ENCODE data around the gene OTOA.
"Not testable (repeated sequence)": the region's sequence is repeated elsewhere in the genome, so short reads cannot be mapped to it uniquely, and the experiment has no call there.

Gene OTOA

GRCh38 chr16:21727344-21727743, 63.6 kb downstream of the OTOA start:
- DNase-seq: no peak

- not testable (repeated sequence) for DNase-seq
Measured at GRCh38 chr16:21731233-21731632, 67.5 kb downstream of the OTOA start.

GRCh38 chr16:21740637-21741036, 76.9 kb downstream of the OTOA start:
- not testable (repeated sequence) for DNase-seq

GRCh38 chr16:21756192-21757079, 92.7 kb downstream of the OTOA start:
- DNase-seq: peak; percentile 6

GRCh38 chr16:21757080-21757671, 93.4 kb downstream of the OTOA start:
- not testable (repeated sequence) for DNase-seq

GRCh38 chr16:21768280-21768679, 104.5 kb downstream of the OTOA start:
- not testable (repeated sequence) for DNase-seq

- not testable (repeated sequence) for DNase-seq
Measured at GRCh38 chr16:21768810-21769209, 105.0 kb downstream of the OTOA start.

GRCh38 chr16:21769284-21769683, 105.5 kb downstream of the OTOA start:
- not testable (repeated sequence) for DNase-seq

GRCh38 chr16:21770584-21770983, 106.8 kb downstream of the OTOA start:
- DNase-seq: not testable (repeated sequence)

GRCh38 chr16:21772547-21773206, 108.9 kb downstream of the OTOA start:
- DNase-seq: not testable (repeated sequence)

- not testable (repeated sequence) for DNase-seq
Measured at GRCh38 chr16:21773207-21773553, 109.4 kb downstream of the OTOA start.

GRCh38 chr16:21780525-21780924, 116.8 kb downstream of the OTOA start:
- not testable (repeated sequence) for DNase-seq

GRCh38 chr16:21790506-21790905, 126.7 kb downstream of the OTOA start:
- DNase-seq: not testable (repeated sequence)

GRCh38 chr16:21793310-21793709, 129.5 kb downstream of the OTOA start:
- DNase-seq: not testable (repeated sequence)

- not testable (repeated sequence) for DNase-seq
Measured at GRCh38 chr16:21798601-21799000, 134.8 kb downstream of the OTOA start.

GRCh38 chr16:21801538-21802374, 138.0 kb downstream of the OTOA start:
- DNase-seq: peak; percentile 69

GRCh38 chr16:21802375-21802663, 138.6 kb downstream of the OTOA start:
- DNase-seq: not testable (repeated sequence)

Data from hematopoietic multipotent progenitor cell treated with erythropoietin and hydrocortisone succinate and interleukin-3 and kit ligand, for 4 days (in vitro differentiated cells).